Astrocyte (in vitro differentiated cells and primary cell): Measurements from ENCODE around the gene NAV2. TPM values are rescaled to one million over a fixed set of nuclear protein-coding genes. Genes with fewer than 3 reads are reported as not detected.
A peak's percentile ranks its signal among the peaks of the same experiment; 100 is the strongest.

Source experiments
- DNase-seq: peaks from one replicate; pipeline ENCODE4 v3.0.0-alpha.2; 2010; ENCODE audit warnings: low read depth
- FAIRE-seq: peaks from 2 replicates; lab custom pipeline; 2011; peaks lifted over from hg19 to GRCh38; lab: Jason Lieb, UNC
- H2AFZ ChIP-seq: 2 replicates; pipeline ENCODE4 v1.6.0; 2012; ENCODE audit warnings: low read depth, low read length, inconsistent platforms
- H3K27ac ChIP-seq: 2 replicates; pipeline ENCODE4 v1.5.1; 2011; ENCODE audit warnings: low read depth, low read length, inconsistent platforms
- H3K27me3 ChIP-seq: 2 replicates; pipeline ENCODE4 v1.6.0; 2011; ENCODE audit warnings: low read length, inconsistent platforms; ENCODE audit not compliant: insufficient read depth
- H3K36me3 ChIP-seq: 2 replicates; pipeline ENCODE4 v1.5.1; 2011; ENCODE audit warnings: low read length, inconsistent platforms; ENCODE audit not compliant: insufficient read depth
- H3K4me1 ChIP-seq: 2 replicates; pipeline ENCODE4 v1.5.1; 2011; ENCODE audit warnings: low read length, inconsistent platforms; ENCODE audit not compliant: insufficient read depth
- H3K4me2 ChIP-seq: 2 replicates; pipeline ENCODE4 v1.6.0; 2012; ENCODE audit warnings: low read length, inconsistent platforms
- H3K4me3 ChIP-seq: 2 replicates; pipeline ENCODE4 v1.5.1; 2011; ENCODE audit warnings: low read depth, mild to moderate bottlenecking, low read length, inconsistent platforms; ENCODE audit not compliant: insufficient read depth
- H3K79me2 ChIP-seq: 2 replicates; pipeline ENCODE4 v1.6.0; 2012; ENCODE audit warnings: mild to moderate bottlenecking, low read length, inconsistent platforms; ENCODE audit not compliant: insufficient read depth
- H3K9ac ChIP-seq: 2 replicates; pipeline ENCODE4 v1.6.0; 2012; ENCODE audit warnings: mild to moderate bottlenecking, low read length, inconsistent platforms
- H3K9me3 ChIP-seq: 2 replicates; pipeline ENCODE4 v1.5.1; 2012; ENCODE audit warnings: low read depth, mild to moderate bottlenecking, low read length, inconsistent platforms; ENCODE audit not compliant: insufficient read depth
- H4K20me1 ChIP-seq: 2 replicates; pipeline ENCODE4 v1.6.0; 2012; ENCODE audit warnings: low read length, inconsistent platforms; ENCODE audit not compliant: insufficient read depth
- H3K27ac Mint-ChIP-seq: one replicate; pipeline ENCODE4 v1.8.0; 2021; ENCODE audit warnings: mild to moderate bottlenecking, mixed read lengths; ENCODE audit not compliant: unreplicated experiment
- H3K27me3 Mint-ChIP-seq: one replicate; pipeline ENCODE4 v1.8.0; 2021; ENCODE audit warnings: low read depth, mixed read lengths; ENCODE audit not compliant: unreplicated experiment
- H3K36me3 Mint-ChIP-seq: one replicate; pipeline ENCODE4 v1.8.0; 2021; ENCODE audit warnings: low read depth, mixed read lengths; ENCODE audit not compliant: unreplicated experiment
- H3K4me1 Mint-ChIP-seq: one replicate; pipeline ENCODE4 v1.8.0; 2021; ENCODE audit warnings: low read depth, mixed read lengths; ENCODE audit not compliant: unreplicated experiment
- H3K4me3 Mint-ChIP-seq: one replicate; pipeline ENCODE4 v1.8.0; 2021; ENCODE audit warnings: mild to moderate bottlenecking, moderate library complexity, mixed read lengths; ENCODE audit not compliant: unreplicated experiment
- H3K9me3 Mint-ChIP-seq: one replicate; pipeline ENCODE4 v1.8.0; 2021; ENCODE audit warnings: mild to moderate bottlenecking, mixed read lengths; ENCODE audit not compliant: unreplicated experiment
- CTCF ChIP-seq: IDR thresholded peaks from 2 replicates; pipeline ENCODE4 v1.5.1; 2011; ENCODE audit warnings: low read depth, mild to moderate bottlenecking, inconsistent platforms, low read length, moderate library complexity; ENCODE audit not compliant: insufficient read depth
- EZH2 ChIP-seq: IDR thresholded peaks from 2 replicates; pipeline ENCODE4 v1.6.1; 2012; ENCODE audit warnings: mild to moderate bottlenecking, low read length, inconsistent platforms; ENCODE audit not compliant: insufficient read depth
- total RNA-seq: library from RNA; stranded (reverse); gene quantifications from 2 replicates; pipeline ENCODE4 v1.2.1, GENCODE V29; 2021

NAV2 gene
- total RNA-seq, 1 donor from 2014 or later, result 20.6 TPM

DNA sequence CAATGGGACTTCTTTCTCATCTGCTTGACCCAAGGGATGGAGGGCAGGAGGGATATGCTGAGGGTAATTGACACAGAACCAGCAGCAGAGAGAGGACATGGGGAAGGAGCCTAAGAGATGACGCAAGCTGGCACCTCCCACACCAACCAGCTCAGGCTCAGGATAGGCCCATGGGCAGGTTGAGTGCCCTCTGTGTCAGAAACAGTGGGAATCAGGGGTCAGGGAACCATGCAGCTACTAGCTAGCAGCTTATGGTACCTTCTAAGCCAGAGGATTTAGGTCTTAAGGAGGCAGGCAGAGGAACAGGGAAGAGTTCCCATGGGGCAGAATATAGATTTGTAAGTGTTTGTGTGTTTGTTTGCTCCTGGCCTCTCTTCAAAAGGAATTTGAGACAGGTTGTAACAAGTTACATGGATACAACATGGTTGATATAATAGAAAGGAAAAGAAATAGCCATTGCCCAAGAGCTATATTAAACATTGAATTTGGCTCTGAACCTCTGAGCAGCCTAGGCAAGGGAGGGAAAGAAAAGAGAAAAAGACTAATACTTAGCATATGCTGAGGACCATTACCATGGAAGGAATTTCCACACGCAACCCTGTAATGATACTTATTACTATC, 39.9 kb upstream of the NAV2 start:
- peaks cover 19% of the 10 kb centered on the region for H3K4me1 ChIP-seq
- no peak for DNase-seq
- H3K36me3 Mint-ChIP-seq, result peaks cover 2% of the 10 kb centered on the region
- H3K4me2 ChIP-seq, result no peak overlapping the region
- peaks cover 24% of the 10 kb centered on the region for H3K27me3 Mint-ChIP-seq
- no peak overlapping the region for H3K9ac ChIP-seq
- H3K9me3 ChIP-seq, result no peaks in the 10 kb centered on the region
- H3K27ac Mint-ChIP-seq, result no peak overlapping the region
- no peaks in the 10 kb centered on the region for H4K20me1 ChIP-seq
- H3K4me1 Mint-ChIP-seq, result peaks cover 5% of the 10 kb centered on the region
- no peak overlapping the region for H3K4me3 ChIP-seq
- H3K79me2 ChIP-seq, result no peaks in the 10 kb centered on the region
- H3K9me3 Mint-ChIP-seq, result peaks cover 6% of the 10 kb centered on the region
- no peaks in the 10 kb centered on the region for H3K27me3 ChIP-seq
- H2AFZ ChIP-seq, result no peak overlapping the region
- FAIRE-seq, result no peak
- H3K27ac ChIP-seq, result no peak overlapping the region
- no peak for TF ChIP-seq CTCF
- TF ChIP-seq EZH2, result no peak
- no peaks in the 10 kb centered on the region for H3K36me3 ChIP-seq
- no peak overlapping the region for H3K4me3 Mint-ChIP-seq

DNA sequence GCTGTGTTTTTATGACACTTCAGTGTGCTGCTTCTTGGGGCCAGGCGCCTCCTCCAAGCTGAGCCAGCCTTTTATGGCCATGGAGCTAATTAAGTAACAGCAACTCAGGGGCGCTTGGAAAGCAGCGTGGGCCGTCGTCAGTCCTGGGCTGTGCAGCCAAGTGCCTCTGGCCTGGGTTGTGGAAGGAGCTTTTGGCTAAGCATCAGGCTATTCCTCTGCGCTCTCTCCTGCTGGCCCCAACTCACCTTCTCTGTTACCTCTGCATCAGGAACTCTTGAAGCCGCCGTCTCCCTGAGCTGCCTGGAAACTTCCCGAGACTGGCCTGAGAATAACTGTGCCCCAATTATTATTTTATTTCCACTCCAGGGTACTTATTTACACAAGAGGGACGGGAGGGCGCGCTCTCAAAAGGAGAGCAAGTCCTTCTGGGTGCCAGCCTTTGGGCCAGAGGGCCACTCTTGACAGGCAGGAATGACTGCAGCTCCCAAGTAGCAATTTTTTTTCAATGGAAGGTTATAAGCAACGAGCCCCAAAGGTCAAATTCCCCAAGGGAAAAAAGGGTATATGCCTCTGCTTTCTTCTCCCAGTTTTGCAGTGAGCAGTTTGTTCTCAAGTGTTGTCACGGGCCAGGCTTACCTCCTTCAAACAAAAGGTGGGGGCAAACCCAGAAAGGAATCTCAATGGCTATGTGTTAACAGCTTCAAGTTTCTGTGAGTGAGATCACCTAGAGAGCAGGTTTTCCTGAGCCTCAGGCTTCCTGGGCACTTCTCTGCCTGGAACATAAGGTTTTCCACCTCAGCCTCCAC, 38.5 kb upstream of the NAV2 start:
- FAIRE-seq (no peak), DNase-seq (peak; percentile 36)
- Mint-ChIP-seq H3K36me3 (peaks cover 2% of the 10 kb centered on the region), H3K27me3 (peaks cover 24% of the 10 kb centered on the region), H3K9me3 (peaks cover 6% of the 10 kb centered on the region), H3K27ac (no peak overlapping the region), H3K4me1 (peaks cover 5% of the 10 kb centered on the region), H3K4me3 (no peak overlapping the region)
- H3K4me3 ChIP-seq, result no peak overlapping the region
- no peaks in the 10 kb centered on the region for H3K79me2 ChIP-seq
- no peaks in the 10 kb centered on the region for H3K9me3 ChIP-seq
- H3K27me3 ChIP-seq, result no peaks in the 10 kb centered on the region
- H4K20me1 ChIP-seq, result no peaks in the 10 kb centered on the region
- H2AFZ ChIP-seq, result no peak overlapping the region
- H3K36me3 ChIP-seq, result no peaks in the 10 kb centered on the region
- H3K27ac ChIP-seq, result no peak overlapping the region
- H3K9ac ChIP-seq, result no peak overlapping the region
- H3K4me1 ChIP-seq, result peaks cover 19% of the 10 kb centered on the region
- no peak overlapping the region for H3K4me2 ChIP-seq
- no peak for TF ChIP-seq EZH2
- no peak for TF ChIP-seq CTCF

- Histone ChIP-seq H3K36me3 (no peaks in the 10 kb centered on the region), H3K79me2 (no peaks in the 10 kb centered on the region), H3K27ac (no peak overlapping the region), H2AFZ (no peak overlapping the region), H4K20me1 (no peaks in the 10 kb centered on the region), H3K9me3 (no peaks in the 10 kb centered on the region), H3K27me3 (no peaks in the 10 kb centered on the region), H3K4me1 (peaks cover 22% of the 10 kb centered on the region), H3K4me3 (no peak overlapping the region), H3K9ac (no peak overlapping the region), H3K4me2 (no peak overlapping the region)
- no peak overlapping the region for H3K27ac Mint-ChIP-seq
- H3K27me3 Mint-ChIP-seq, result peaks cover 25% of the 10 kb centered on the region
- peaks cover 8% of the 10 kb centered on the region for H3K4me1 Mint-ChIP-seq
- FAIRE-seq, result no peak
- TF ChIP-seq CTCF, result no peak
- no peak for TF ChIP-seq EZH2
- no peak for DNase-seq
- H3K36me3 Mint-ChIP-seq, result peaks cover 2% of the 10 kb centered on the region
- H3K9me3 Mint-ChIP-seq, result peaks cover 4% of the 10 kb centered on the region
- H3K4me3 Mint-ChIP-seq, result no peak overlapping the region
Observed at GRCh38 chr11:19674836-19675235, 37.8 kb upstream of the NAV2 start.
